ENCODE measurements around the gene HS3ST5.

- TF ChIP-seq CTCF (IDR thresholded peaks at IDR 0.05) (no peak), ZFX (IDR thresholded peaks at IDR 0.05; ENCODE audit: borderline replicate concordance) (no peak)
Observed at GRCh38 chr6:114195027-114195365, 147.8 kb downstream of the HS3ST5 start.
